Forelimb muscle (tissue), 1 donor: ENCODE results near the gene PPP1CB. TPM values are rescaled to one million over a fixed set of nuclear protein-coding genes. Genes with fewer than 3 reads are reported as not detected.
A peak's percentile ranks its signal among the peaks of the same experiment; 100 is the strongest.
"Not testable (repeated sequence)": the region's sequence is repeated elsewhere in the genome, so short reads cannot be mapped to it uniquely, and the experiment has no call there.

Experiments
- DNase-seq: peaks from one replicate; pipeline ENCODE4 v3.0.0-alpha.2; 2013; ENCODE audit warnings: low read depth
- polyA plus RNA-seq: library from polyadenylated mRNA; unstranded; fragments of 120-200 nt; gene quantifications from one replicate; pipeline ENCODE4 v1.2.1, GENCODE V29; 2013; ENCODE audit not compliant: insufficient read length

PPP1CB gene
- 195 TPM for polyA plus RNA-seq

DNA sequence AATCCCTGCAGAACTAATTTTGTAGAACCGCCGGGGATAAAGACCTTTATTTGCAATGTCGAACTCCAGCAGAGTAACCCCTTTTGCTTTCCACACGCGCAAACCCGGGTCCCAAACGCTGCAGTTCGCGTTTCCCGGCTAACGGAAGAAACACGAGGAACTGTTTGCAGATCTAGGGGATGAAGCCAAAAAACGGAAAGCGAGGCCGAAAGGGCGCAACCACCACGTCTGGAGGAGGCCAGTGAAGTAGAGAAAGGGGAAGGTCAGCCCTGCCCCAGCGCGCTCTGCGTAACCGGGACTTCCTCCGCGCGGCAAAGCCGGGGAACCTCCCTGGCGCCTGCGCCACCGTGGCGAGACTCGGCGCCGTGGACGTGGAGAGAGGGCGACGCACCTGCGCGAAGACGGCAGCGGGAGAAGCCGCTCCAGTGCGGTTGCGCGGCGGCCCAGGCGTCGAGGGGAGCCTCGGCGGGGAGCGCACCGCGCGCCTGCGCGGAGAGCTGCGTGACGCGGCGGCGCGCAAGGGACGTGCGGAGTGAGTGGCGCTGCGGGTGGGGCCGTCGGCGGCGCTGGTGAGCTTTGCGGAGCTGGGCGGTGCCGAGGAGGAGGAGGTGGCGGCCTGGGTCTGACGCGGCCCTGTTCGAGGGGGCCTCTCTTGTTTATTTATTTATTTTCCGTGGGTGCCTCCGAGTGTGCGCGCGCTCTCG is at the start of gene PPP1CB:
TSS of gene PPP1CB (plus strand) at position 579 of the 704 bp plus-strand sequence. CDS start 295 bp downstream, outside the sequence.
- DNase-seq: peak; percentile 92

DNA sequence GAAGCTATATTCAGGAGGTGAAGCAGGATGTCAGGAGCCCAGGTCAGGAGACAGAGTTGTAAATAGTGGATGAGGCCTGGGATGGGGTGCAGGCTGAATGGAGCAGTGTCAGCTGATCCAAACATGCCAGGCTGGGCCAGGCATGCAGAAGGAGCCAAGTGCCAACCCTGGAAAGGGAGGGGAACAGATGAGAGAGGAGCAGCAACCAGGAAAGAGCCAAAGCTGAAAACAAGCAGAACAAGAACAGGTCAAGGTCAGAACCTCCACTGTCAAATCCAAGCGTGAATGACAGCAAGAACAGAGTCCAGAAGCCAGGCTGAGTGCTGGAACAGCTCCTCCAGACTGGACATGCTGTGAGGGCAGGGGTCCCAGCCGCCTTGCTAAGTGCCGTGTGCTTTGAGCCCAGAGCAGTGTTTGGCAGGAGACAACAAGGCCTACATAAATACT is 49.2 kb upstream of the PPP1CB start:
- no peak for DNase-seq

GRCh38 chr2:28702878-28703277 is 48.8 kb upstream of the PPP1CB start:
- DNase-seq: no peak

GRCh38 chr2:28704621-28705020 is 47.0 kb upstream of the PPP1CB start:
- DNase-seq: no peak

- DNase-seq: no peak
Observed at GRCh38 chr2:28705751-28706440, 45.7 kb upstream of the PPP1CB start.

DNA sequence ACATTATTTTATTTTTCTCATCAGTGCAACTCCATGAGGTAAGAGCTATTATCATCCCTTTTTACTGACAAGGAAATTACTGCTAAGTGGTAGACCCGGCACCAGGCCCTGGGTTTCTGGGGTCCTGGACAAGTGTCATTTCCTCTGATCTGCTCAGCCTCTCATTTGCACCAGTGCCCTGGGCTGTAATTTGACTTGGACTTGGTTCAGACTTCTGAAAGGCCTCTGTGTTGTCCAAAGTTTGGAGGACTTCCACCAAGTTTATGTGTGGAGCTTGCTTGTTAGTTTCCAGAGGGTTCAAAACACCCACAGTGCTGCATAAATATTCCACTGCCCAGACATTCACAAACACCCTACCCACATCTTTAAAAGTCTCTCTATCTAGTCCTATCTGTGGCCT is 44.0 kb upstream of the PPP1CB start:
- DNase-seq: no peak

DNA sequence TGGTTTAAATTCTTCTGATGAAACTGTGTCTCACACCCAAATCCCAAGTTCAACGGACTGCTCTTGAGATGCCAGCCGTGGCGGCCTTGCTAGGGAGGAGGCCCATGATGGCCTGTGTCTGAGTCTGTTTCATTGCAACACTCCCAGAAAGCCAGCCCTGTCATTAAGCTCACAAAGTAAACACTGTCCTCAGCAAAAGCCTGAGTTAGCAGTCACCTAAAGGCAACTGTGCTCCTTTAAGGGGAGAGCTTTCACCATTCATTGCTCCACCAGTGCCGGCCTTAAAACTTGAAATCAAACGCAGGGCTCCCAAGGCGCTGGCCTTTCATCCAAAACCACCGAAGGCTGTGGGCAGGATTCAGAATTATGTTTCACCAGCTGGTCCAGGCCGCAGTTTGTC is 42.5 kb upstream of the PPP1CB start:
- no peak for DNase-seq

GRCh38 chr2:28710545-28710944 is 41.1 kb upstream of the PPP1CB start:
- DNase-seq: no peak

DNA sequence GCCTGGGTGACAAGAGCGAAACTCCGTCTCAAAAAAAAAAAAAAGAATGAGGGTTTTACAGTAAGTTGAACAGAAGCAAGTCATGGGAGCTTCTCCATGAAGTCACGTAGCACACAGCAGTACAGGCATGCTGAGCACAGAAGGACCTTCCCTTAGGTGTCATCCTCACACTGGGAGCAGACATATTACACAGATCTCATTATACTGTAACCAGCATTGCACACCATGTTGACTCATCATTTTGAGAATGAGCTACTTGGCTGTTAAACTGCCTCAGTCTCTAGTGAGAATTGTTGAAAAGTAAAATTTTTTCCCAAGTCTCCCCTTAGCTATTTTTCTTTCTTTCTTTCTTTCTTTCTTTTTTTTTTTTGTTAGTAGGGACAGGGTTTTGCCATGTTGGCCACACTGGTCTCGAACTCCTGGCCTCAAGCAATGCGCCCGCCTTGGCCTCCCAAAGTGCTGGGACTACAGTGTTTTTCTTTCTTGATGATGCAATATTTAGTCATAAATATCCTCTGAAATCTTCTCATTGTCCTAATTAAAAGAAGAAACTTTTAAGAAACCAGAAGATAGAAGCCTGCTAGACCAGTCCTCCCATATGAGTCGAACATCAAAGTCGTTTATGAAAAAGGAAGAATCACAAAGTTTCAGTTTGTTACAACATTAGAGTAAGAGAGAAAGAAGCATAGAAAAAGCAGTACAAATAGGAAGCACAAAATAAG is 37.9 kb upstream of the PPP1CB start:
- DNase-seq: no peak

- peak; percentile 43 for DNase-seq
Observed at GRCh38 chr2:28716265-28716865, 35.3 kb upstream of the PPP1CB start.

DNA sequence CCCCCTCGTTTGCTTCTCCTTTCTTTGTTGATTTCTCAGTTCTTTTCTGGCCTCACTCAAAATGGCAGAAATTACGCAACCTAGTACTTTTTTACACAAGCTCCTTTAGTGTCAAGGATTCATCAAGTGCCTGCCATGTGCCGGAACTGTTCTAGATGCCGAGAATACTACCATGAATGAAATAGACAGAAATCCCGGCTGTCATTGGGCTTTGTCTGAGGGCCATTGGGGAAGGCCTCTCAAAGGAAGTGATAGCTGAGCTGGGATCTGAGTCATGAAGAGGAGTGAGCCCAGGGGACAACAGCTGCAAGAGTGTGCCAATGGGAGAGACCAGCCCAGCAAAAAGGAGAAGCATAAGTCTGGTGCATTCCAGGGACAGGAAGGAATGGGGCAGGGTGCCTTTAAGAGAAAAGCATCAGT is 34.3 kb upstream of the PPP1CB start:
- peak; percentile 19 for DNase-seq

GRCh38 chr2:28720345-28720744 is 31.3 kb upstream of the PPP1CB start:
- DNase-seq: no peak

DNA sequence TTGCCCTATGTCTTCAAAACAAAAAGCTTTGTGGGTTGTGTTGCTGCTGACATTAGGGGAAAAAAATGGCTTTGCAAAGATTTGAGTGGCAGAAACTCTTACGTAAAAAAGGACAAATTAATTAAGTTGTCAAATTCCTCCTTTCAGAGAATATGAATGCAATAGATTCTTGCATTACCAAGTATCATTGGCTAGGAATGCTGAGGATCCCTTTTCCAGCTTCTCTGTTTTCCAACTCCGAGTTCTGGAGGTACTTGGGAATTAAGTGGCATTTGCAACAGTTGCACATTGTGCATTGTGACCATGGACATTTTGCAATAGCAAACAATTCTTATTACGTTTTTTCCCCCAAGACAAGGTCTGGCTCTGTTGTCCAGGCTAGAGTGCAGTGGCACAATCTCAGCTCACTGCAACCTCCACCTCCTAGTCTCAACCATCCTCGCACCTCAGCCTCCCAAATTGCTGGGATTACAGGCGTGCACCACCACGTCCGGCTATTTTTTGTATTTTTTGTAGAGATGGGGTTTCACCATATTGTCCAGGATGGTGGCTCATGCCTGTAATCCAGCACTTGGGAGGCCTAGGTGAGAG is 29.9 kb upstream of the PPP1CB start:
- DNase-seq: no peak

- DNase-seq: no peak
Observed at GRCh38 chr2:28725021-28725711, 26.5 kb upstream of the PPP1CB start.

DNA sequence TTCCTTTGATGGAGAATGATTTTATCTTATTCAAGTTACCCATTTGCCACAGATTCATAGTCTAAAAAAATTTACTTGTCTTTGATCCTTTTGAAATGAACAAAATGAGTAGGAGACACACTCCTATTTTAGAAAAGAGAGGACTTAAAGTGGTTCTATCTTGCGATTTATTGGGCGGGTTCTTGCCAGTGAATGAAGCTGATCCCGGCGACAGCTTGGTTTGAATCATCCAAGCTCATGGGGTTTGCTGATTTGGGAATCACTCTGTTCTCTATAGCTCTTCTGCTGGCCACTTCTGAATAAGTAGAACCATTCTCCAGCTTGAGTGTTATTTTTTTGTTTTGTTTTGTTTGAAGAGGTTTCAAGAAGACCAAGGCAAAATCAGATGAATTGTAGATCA is 25.5 kb upstream of the PPP1CB start:
- no peak for DNase-seq

GRCh38 chr2:28729698-28730097 is 21.9 kb upstream of the PPP1CB start:
- no peak for DNase-seq

DNA sequence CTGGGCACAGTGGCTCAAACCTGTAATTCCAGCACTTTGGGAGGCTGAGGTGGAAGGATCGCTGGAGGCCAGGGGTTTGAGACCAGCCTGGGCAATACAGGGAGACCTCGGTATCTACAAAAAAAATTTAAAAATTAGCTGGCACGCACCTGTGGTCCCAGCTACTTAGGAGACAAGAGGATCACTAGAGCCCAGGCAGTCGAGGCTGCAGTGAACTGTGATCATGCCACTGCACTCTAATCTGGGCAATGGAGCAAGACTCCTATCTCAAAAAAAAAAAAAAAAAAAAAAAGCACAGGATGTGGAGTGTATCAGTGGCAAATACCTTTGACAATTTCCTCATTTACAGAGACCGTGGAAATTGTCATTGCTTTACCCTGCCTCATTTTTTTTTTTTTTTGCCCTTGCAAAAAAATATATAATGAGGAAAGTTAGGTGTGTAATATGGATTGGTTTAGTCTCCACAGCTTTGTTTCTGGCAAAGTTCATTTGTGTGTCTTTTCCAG is 20.9 kb upstream of the PPP1CB start:
- no peak for DNase-seq

GRCh38 chr2:28735511-28735910 is 16.1 kb upstream of the PPP1CB start:
- no peak for DNase-seq

DNA sequence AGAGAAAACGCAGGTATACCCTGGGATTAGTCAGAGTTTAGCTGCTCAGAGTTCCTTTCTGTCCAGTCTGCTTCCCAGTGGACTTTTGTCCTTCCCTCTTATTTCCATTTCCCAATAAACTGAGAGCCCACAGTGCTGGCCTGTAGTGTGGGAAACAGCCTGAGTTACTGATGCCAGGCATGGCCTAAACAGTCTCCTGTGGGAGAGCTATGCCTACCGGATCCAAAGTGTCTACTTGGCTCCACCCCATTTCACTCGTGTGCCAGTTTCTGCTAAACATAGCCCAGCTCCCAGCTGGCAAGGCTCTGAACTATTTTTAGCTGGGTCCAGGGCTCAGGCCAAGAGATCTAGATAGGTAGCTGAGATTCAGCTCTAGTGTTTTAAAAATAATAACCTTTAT is 15.6 kb upstream of the PPP1CB start:
- no peak for DNase-seq

GRCh38 chr2:28737655-28738054 is 14.0 kb upstream of the PPP1CB start:
- no peak for DNase-seq

DNA sequence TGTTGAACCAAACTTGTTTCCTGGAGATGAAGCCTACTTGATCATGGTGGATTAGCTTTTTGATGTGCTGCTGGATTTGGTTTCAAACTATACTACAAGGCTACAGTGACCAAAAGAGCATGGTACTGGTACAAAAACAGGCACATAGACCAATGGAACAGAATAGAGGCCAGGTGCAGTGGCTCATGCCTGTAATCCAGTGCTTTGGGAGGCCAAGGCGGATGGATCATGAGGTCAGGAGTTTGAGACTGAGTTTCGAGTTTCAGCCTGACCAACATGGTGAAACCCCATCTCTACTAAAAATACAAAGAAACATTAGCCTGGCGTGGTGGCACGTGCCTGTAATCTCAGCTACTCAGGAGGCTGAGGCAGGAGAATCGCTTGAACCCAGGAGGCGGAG is 9.0 kb upstream of the PPP1CB start:
- DNase-seq: not testable (repeated sequence)
